ENCODE results near the gene TTPAL. TPM values are rescaled to one million over a fixed set of nuclear protein-coding genes. Genes with fewer than 3 reads are reported as not detected.
A peak's percentile ranks its signal among the peaks of the same experiment; 100 is the strongest.

The TTPAL gene
- total RNA-seq, 1 experiment from 2014 or later: 21.1 TPM

GRCh38 chr20:44475372-44475693 is 341 bp upstream of the TTPAL start:
- DNase-seq: no peak
- no peak overlapping the region for H2BK20ac ChIP-seq (ENCODE audit: low read depth, low read length, poor library complexity, severe bottlenecking)
- no peak overlapping the region for H3K14ac ChIP-seq (ENCODE audit: insufficient read depth, low read length)
- no peak overlapping the region for H2BK12ac ChIP-seq (ENCODE audit: insufficient read length, low read depth, low read length)
- H3K56ac ChIP-seq (ENCODE audit: insufficient read length, low read depth, low read length): no peak overlapping the region
- peaks cover 5% of the 10 kb centered on the region for H3K27me3 Mint-ChIP-seq (ENCODE audit: low read depth)
- H3K79me2 ChIP-seq (ENCODE audit: insufficient read depth, low read length): no peaks in the 10 kb centered on the region
- no peak overlapping the region for H2BK120ac ChIP-seq (ENCODE audit: low read depth, low read length, poor library complexity, severe bottlenecking)
- peak overlapping the region in 1 of 3 experiments; percentile 90; a peak in 2 of 7 replicates for H3K27ac Mint-ChIP-seq
- H3K4me2 ChIP-seq (ENCODE audit: insufficient read depth, insufficient read length, low read length): peak overlapping the region; percentile 83
- no peak overlapping the region for H3T11ph ChIP-seq (ENCODE audit: low read length)
- H3K9me3 ChIP-seq (ENCODE audit: control insufficient read depth, low read depth, low read length): no peaks in the 10 kb centered on the region
- no peaks in the 10 kb centered on the region for H3K27me3 ChIP-seq (ENCODE audit: insufficient read depth, low read length)
- H3K4me1 Mint-ChIP-seq: peaks cover 16 to 18% of the 10 kb centered on the region in 2 experiments
- no peak overlapping the region for H3K9ac ChIP-seq (ENCODE audit: extremely low read depth, insufficient read length, low read length)
- H4K5ac ChIP-seq (ENCODE audit: insufficient read length, low read depth, low read length): no peak overlapping the region
- H4K91ac ChIP-seq (ENCODE audit: insufficient read length, low read depth, low read length): no peak overlapping the region
- H2AFZ ChIP-seq (ENCODE audit: low read length): peak overlapping the region; percentile 1
- no peak overlapping the region for H3K27ac ChIP-seq (ENCODE audit: insufficient read length, low read depth, low read length)
- H3K18ac ChIP-seq (ENCODE audit: insufficient read length, low read depth, low read length): no peak overlapping the region
- peak overlapping the region; percentile 91 to 95 for H3K4me3 Mint-ChIP-seq
- no peak overlapping the region for H2AK5ac ChIP-seq (ENCODE audit: insufficient read length, low read length)
- no peaks in the 10 kb centered on the region for H3K9me3 Mint-ChIP-seq
- H3K4ac ChIP-seq (ENCODE audit: low read depth, low read length): no peak overlapping the region
- no peaks in the 10 kb centered on the region for H4K20me1 ChIP-seq (ENCODE audit: control insufficient read depth, insufficient read depth, insufficient read length)
- no peaks in the 10 kb centered on the region for H3K79me1 ChIP-seq (ENCODE audit: insufficient read depth, low read depth, low read length, poor library complexity, severe bottlenecking)
- no peak overlapping the region for H2BK5ac ChIP-seq (ENCODE audit: insufficient read length, low read length)
- H3K36me3 Mint-ChIP-seq (ENCODE audit: insufficient read depth in 1 of 3, low read depth in 3 of 3): peaks cover 1 to 3% (median 2%) of the 10 kb centered on the region in 3 experiments; a peak in 4 of 7 replicates
- TF ChIP-seq CTCF (conservative IDR thresholded peaks at IDR 0.05): no peak
- WGBS (ENCODE audit: extremely low coverage, insufficient read length, low lambda C conversion rate): no CpG with 5 or more reads among the region's 2 CpGs
- no peak overlapping the region for H2BK15ac ChIP-seq (ENCODE audit: low read depth, low read length)
- no peaks in the 10 kb centered on the region for H3K23me2 ChIP-seq (ENCODE audit: insufficient read length, low read depth, low read length, poor library complexity, severe bottlenecking)
- no peak overlapping the region for H4K8ac ChIP-seq (replicated peaks; ENCODE audit: insufficient read length, low read depth, low read length)
- peaks cover 3% of the 10 kb centered on the region; the same call in 1 of the 2 replicates for H3K4me1 ChIP-seq (ENCODE audit: insufficient read depth, low read length)
- H3K23ac ChIP-seq (ENCODE audit: insufficient read length, low read depth, low read length): no peak overlapping the region

Measured in H9 (cell line).